Measurements from ENCODE around the gene IPO4. TPM values are rescaled to one million over a fixed set of nuclear protein-coding genes. Genes with fewer than 3 reads are reported as not detected.

IPO4 gene
- total and polyA plus RNA-seq, 2 of the 13 experiments (the other 11 are each of a cell fraction or from before 2014, with no cell fraction given), result 39.0 to 179 TPM

DNA sequence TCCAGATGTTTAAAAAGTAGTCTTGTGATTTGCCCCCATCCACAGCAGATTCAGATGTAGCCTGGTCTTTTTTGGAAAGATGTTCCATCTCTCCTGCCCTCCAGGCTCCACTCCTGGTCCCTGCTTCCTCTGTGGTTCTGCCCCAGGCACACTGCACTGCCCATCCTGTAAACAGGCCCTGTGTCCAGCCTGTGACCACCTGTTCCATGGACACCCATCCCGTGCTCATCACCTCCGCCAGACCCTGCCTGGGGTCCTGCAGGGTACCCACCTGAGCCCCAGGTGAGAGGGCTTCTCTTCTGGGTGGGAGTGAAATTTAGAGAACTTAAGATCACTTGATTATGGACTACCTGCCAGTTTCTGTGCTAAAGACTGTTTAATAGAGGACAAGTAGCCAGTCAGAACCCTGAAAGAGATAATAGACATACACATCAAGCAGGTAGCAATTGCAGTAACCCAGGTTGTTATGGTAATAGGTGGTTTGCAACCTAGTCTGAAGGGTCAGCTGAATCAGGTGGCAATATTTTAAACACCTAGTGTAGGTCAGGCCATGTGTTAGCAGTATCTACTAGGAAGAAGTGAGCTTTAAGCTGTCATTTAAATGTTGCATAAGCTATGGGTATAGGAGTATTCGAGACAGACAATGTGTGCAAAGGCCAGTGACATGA lies 39.2 kb downstream of the IPO4 start (continued):
- TF ChIP-seq, protein P1, sequence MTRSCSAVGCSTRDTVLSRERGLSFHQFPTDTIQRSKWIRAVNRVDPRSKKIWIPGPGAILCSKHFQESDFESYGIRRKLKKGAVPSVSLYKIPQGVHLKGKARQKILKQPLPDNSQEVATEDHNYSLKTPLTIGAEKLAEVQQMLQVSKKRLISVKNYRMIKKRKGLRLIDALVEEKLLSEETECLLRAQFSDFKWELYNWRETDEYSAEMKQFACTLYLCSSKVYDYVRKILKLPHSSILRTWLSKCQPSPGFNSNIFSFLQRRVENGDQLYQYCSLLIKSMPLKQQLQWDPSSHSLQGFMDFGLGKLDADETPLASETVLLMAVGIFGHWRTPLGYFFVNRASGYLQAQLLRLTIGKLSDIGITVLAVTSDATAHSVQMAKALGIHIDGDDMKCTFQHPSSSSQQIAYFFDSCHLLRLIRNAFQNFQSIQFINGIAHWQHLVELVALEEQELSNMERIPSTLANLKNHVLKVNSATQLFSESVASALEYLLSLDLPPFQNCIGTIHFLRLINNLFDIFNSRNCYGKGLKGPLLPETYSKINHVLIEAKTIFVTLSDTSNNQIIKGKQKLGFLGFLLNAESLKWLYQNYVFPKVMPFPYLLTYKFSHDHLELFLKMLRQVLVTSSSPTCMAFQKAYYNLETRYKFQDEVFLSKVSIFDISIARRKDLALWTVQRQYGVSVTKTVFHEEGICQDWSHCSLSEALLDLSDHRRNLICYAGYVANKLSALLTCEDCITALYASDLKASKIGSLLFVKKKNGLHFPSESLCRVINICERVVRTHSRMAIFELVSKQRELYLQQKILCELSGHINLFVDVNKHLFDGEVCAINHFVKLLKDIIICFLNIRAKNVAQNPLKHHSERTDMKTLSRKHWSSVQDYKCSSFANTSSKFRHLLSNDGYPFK (CRISPR knock-in tag; IDR thresholded peaks at IDR 0.05; ENCODE audit: borderline replicate concordance), result 0 out of 2 replicates have a peak, but pooled peaks have one; percentile 0
- TF ChIP-seq ZNF749 (CRISPR knock-in tag; IDR thresholded peaks at IDR 0.05; ENCODE audit: borderline replicate concordance), result 0 out of 2 replicates have a peak, but pooled peaks have one; percentile 43
- peak; percentile 60; the same call in 1 of the 2 replicates for TF ChIP-seq ZBTB7A (CRISPR knock-in tag; IDR thresholded peaks at IDR 0.05)
- TF ChIP-seq TMF1 (CRISPR knock-in tag; IDR thresholded peaks at IDR 0.05; ENCODE audit: low read depth), result peak; percentile 53; the same call in 1 of the 2 replicates

DNA sequence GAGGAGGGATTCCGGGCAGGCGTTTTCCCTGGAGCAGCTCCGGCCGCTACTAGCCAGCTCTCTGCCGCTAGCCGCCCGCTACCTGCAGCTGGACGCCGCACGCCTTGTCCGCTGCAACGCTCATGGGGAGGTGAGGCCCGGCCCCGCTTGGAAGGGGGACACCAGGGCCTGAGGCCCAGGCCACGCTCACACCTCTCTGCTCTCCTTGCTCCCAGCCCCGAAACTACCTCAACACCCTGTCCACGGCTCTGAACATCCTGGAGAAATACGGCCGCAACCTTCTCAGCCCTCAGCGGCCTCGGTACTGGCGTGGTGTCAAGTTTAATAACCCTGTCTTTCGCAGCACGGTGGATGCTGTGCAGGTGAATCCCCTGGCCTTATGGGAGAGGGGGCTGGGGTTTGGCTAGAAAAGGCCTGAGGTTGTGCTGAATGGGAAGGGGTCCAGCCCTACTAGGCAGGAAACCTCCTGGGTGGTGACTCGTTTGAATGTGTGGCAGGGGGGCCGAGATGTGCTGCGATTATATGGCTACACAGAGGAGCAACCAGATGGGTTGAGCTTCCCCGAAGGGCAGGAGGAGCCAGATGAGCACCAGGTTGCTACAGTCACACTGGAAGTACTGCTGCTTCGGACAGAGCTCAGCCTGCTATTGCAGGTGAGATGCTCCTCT lies 40.7 kb downstream of the IPO4 start:
- Histone ChIP-seq H3K36me3 (replicated peaks in 1 of 2; ENCODE audit: control insufficient read depth in 1 of 2, insufficient read depth in 2 of 2, low read length in 2 of 2) (peaks cover 40 to 56% of the 10 kb centered on the region in 2 experiments), H3K4me3 (replicated peaks in 1 of 3; ENCODE audit: insufficient read depth in 1 of 3, low read depth in 2 of 3, low read length in 3 of 3) (peak overlapping the region; percentile 91 to 100 (median 96)), H3K27ac (ENCODE audit: extremely low read length, insufficient read depth, low read length) (peak overlapping the region; percentile 45), H4K20me1 (ENCODE audit: insufficient read depth, low read length) (peaks cover 7% of the 10 kb centered on the region), H3K4me1 (ENCODE audit: insufficient read depth, low read length) (peaks cover 51% of the 10 kb centered on the region), H2AFZ (ENCODE audit: low read length) (no peak overlapping the region), H3K27me3 (ENCODE audit: control insufficient read depth in 1 of 2, insufficient read depth in 2 of 2, low read length in 2 of 2) (peaks cover 0 to 3% of the 10 kb centered on the region in 2 experiments; a peak in 1 of 5 replicates), H3K79me2 (ENCODE audit: insufficient read depth, low read length) (peaks cover 40% of the 10 kb centered on the region), H3K4me2 (ENCODE audit: low read depth, low read length) (peak overlapping the region; percentile 98), H3K9ac (ENCODE audit: insufficient read depth, low read depth, low read length) (peak overlapping the region; percentile 86), H3K9me3 (ENCODE audit: low read length) (no peaks in the 10 kb centered on the region)
- intact Hi-C loops (cut with micrococcal nuclease; ENCODE audit: unreplicated experiment), result no loop called here
- ATAC-seq, result peak; percentile 5
- peak; percentile 30 for FAIRE-seq
- ChIA-PET CTCF (ENCODE audit: low intra/inter-chr PET ratio, low total read pairs) (interaction anchor here (1.0 kb wide), 1 partner anchor 149 kb away, joined by 3 read pairs; no protein-coding TSS in a partner anchor), POLR2A (interaction anchor here (0.9 to 8.5 kb wide), 17 partner anchors 11 to 537 kb away, joined by 3 to 279 read pairs (median 33); partner anchors contain the start of genes CHMP4A, CIDEB, DCAF11 and FITM1)
- no peak for DNase-seq (ENCODE audit: low spot score)
- 2% methylated on average over 27 of the region's 29 CpGs for WGBS (ENCODE audit: low lambda C conversion rate)
- BruUV-seq (replicated peaks), result TSS peak; percentile 63
- in situ Hi-C loops (cut with HindIII; ENCODE audit: extremely low pct_ligation_motif_present, low pct_unique_long_range_greater_than_20kb), result loop anchor here (25.0 kb wide), 1 partner anchor 836 kb away; the partner anchor contains the start of genes BCL2L2, PABPN1 and PPP1R3E
- no peak; the same call in 1 of the 2 replicates for TF ChIP-seq ZSCAN22 (CRISPR knock-in tag; IDR thresholded peaks at IDR 0.05)
- 0 out of 2 replicates have a peak, but pooled peaks have one; percentile 4 for TF ChIP-seq NFYB (CRISPR knock-in tag; IDR thresholded peaks at IDR 0.05)
- TF ChIP-seq ZFY (CRISPR knock-in tag; IDR thresholded peaks at IDR 0.05), result peak; percentile 85
- peak; percentile 8 for TF ChIP-seq TAF15 (IDR thresholded peaks at IDR 0.05; ENCODE audit: low read depth, low read length, poor library complexity, severe bottlenecking)
- TF ChIP-seq, protein P2, sequence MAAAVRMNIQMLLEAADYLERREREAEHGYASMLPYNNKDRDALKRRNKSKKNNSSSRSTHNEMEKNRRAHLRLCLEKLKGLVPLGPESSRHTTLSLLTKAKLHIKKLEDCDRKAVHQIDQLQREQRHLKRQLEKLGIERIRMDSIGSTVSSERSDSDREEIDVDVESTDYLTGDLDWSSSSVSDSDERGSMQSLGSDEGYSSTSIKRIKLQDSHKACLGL (CRISPR knock-in tag; IDR thresholded peaks at IDR 0.05), result peak; percentile 72
- TF ChIP-seq HIVEP1 (CRISPR knock-in tag; IDR thresholded peaks at IDR 0.05), result peak; percentile 69
- peak; percentile 54; the same call in 1 of the 2 replicates for TF ChIP-seq ZNF547 (CRISPR knock-in tag; IDR thresholded peaks at IDR 0.05)
- TF ChIP-seq PITX1 (CRISPR knock-in tag; IDR thresholded peaks at IDR 0.05), result peak; percentile 77; the same call in 1 of the 2 replicates
- TF ChIP-seq KDM5B (CRISPR knock-in tag; IDR thresholded peaks at IDR 0.05; ENCODE audit: borderline replicate concordance), result peak; percentile 82; the same call in 1 of the 2 replicates
- TF ChIP-seq CREBL2 (CRISPR knock-in tag; IDR thresholded peaks at IDR 0.05; ENCODE audit: borderline replicate concordance), result peak; percentile 37; the same call in 1 of the 2 replicates
- peak; percentile 70; the same call in 1 of the 2 replicates for TF ChIP-seq ZNF552 (CRISPR knock-in tag; IDR thresholded peaks at IDR 0.05; ENCODE audit: borderline replicate concordance)

Data from HepG2 (cell line).